ENCODE data around the gene CHMP6. TPM values are rescaled to one million over a fixed set of nuclear protein-coding genes. Genes with fewer than 3 reads are reported as not detected.
A peak's percentile ranks its signal among the peaks of the same experiment; 100 is the strongest.

The CHMP6 gene
- total RNA-seq, 1 donor from 2014 or later = 13.6 TPM

DNA sequence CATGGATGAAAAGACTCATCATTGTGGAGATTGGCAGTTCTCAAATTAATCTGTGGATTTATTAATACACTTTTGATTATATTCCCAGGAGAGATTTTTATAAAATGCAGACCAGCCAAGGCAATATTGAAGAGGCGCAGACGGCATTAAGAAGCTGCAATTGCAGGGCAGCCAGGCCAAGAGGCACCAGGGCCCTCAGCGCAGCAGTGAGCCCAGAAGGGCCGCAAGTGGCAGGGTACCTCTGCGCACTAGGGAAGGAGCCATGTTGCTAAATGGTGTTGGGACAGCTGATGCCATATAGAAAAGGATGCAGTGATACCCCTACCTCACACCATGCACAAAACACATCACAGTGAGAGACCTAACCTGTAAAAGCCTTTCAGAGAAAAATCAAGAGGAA, 36.6 kb upstream of the CHMP6 start:
- intact Hi-C loops (cut with DNase I) = no loop called here
- DNase-seq (peak; percentile 27), ATAC-seq (ENCODE audit: poor library complexity) (no peak)

DNA sequence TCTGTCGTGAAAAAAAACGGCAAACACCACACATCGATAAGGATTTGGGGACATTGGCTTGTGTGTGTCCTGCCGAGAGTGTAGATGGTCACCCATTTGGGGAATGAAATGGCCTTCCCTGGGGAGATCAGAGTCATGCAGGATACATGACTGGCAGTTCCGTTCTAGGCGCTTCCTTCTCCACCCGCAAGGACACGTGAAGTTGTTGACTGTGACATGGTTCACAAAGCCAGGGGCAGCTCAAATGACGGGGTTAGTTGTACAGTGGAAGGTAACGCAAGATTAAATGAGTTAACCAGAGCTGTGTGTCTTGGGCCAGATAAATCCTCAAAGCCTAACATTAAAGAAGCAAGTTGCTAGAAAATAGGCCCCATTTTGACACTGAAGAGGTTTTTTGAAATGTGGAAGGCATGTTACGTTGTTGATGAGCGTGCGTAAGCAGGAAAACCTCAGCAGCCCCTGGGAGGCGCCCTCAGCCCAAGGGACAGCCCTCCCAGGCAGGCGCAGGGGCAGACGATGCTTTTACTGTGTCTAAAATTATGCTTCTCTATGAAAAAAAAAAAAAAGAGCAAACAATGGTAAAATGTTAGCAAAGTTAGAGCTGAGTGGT, 35.9 kb upstream of the CHMP6 start:
- DNase-seq = no peak
- intact Hi-C loops (cut with DNase I) = no loop called here
- ATAC-seq (ENCODE audit: poor library complexity) = no peak

DNA sequence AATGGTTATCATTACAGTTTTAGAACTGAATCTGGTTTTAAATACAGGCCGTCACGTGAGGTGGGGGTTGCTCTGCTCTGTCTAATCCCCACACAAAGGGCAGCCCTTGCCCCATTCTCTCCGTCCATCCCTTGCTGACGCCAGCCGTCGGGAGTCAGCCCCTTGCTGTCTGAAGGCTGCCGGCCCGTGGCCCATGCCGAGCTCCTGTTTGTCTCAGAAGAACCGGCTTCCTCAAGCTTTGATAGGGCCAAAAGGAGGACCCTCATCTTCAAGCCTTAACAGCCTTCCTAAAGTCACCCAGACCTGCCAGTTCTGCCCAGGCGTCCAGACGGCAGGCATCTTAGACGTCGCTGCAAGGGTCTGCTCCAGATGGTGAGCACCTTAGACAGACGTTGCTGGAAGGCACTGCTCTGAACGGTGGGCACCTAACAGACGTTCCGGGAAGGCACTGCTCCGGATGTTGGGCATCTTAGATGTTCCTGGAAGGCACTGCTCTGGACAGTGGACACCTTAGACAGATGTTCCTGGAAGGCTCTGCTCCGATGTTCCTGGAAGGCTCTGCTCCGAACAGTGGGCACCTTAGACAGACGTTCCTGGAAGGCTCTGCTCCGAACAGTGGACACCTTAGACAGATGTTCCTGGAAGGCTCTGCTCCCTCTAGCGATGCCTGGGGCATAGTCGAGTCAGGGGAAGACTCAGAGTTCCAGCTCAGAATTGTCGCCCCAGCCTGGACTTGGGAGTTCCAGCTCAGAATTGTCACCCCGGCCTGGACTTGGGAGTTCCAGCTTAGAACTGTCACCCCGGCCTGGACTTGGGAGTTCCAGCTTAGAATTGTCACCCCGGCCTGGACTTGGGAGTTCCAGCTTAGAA, 35.1 kb upstream of the CHMP6 start:
- ATAC-seq (ENCODE audit: poor library complexity) = no peak
- intact Hi-C loops (cut with DNase I) = no loop called here
- peak; percentile 28 for DNase-seq

DNA sequence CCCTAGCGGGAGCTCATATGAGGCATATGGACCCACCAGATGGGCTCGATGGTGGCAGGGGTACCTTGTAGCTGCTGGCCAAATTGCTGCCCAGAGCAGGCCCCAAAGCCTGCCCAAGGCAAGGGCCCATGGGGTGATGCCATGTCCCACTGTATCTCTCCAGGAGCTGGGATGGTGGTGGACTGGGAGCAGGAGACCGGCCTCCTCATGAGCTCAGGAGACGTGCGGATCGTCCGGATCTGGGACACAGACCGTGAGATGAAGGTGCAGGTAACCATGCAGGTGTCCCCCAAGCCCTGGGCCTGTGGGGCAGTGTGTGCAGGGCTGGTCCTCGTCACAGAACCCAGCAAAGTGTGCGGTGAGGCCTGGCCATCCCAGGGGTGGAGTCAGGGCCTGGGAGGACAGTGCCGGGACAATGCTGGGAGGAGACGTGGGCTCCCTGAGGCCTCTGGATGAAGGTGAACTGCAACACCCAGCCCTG, 34.1 kb upstream of the CHMP6 start:
- peak; percentile 28 for DNase-seq
- intact Hi-C loops (cut with DNase I) = no loop called here
- ATAC-seq (ENCODE audit: poor library complexity) = no peak

DNA sequence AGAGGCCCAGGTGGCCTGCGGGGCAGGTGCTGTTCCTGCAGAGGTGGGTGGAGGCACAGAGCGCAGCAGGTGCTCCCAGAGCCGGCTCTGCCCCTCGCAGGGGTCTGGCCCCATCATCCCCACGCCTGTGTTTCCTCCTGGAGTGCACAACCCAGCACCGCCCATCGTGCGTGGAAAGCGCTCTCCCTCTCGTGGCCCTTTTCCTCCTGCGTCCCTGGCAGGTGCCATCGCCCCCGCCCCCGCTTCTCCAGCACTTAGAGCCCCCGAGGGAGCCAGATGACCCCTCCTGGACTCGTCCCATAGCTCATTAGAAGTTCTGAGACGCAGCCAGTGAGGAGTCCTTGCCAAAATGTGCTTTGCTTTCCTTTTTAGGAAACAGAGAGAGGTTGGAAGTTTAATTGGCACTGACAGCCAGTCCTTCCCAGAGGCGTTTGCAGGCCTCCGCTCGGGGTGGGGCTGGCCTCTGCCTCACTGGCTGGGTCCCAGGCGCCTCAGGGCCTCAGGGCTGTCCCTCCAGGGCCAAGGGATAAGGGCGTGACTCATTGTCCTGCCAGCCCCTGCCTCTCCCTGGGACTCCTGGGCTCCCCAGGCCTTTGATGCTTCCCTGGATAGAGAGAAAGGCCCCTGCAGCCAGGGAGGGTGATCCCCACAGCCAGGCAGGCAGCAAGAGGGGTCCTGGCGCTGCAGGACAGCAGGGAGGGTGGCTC, 32.2 kb upstream of the CHMP6 start:
- intact Hi-C loops (cut with DNase I) = no loop called here
- ATAC-seq (ENCODE audit: poor library complexity) = peak; percentile 94
- DNase-seq = peak; percentile 92

DNA sequence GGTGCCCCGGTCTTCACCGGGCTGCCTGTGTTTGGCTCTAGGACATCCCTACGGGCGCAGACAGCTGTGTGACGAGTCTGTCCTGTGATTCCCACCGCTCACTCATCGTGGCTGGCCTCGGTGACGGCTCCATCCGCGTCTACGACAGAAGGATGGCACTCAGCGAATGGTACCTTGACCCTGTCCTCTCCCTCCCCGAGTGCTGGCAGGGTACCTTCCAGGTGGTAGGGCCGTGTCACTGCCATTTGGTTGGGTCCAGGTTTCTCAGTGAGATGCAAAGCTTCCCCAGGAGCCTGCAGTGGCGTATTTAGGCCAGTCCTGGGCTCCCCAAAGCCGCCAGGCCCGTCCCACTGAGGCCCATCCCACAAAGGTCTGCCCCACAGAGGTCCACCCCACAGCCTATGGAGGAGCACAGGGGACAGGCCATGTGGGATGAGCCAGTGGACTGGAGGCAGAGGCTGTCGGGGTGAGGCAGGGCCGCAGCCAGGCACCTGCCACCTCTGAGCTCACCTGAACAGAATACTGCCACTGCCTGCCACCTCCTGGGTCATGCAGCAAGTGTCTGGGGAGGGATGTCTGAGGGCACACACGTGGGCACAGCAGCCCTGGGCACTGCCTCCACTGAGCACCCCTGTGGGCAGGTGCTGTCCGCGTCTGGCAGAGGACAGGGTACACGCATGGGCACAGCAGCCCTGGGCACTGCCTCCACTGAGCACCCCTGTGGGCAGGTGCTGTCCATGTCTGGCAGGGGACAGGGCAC, 31.4 kb upstream of the CHMP6 start:
- intact Hi-C loops (cut with DNase I) = no loop called here

DNA sequence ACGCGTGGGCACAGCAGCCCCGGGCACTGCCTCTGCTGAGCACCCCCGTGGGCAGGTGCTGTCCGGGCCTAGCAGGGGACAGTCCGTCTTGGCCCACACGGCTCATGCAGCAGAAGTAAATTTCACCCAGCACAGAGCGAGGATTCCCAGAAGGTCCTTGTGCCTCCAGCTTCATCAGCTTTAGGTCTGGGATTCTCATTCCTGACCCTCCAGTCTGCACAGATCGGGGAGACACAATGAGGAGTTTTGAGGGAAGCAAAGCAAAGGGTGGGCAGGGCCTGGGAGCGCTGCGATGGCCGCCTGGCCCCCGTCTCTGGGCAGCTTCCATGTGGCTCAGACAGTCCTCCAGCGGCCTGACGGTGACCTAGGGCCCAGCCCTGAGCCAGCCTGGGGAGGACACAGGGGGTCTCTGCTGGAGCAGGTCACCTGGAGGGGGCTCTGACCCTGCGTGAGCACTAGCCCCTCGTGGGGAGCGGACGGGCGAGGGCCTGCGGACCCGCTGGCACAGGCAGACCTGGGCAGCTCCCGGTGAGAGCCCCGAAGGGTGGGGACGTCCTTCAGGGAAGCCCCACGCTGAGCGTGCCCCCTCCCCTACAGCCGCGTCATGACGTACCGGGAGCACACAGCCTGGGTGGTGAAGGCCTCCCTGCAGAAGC, 30.7 kb upstream of the CHMP6 start:
- peak; percentile 13 for DNase-seq
- ATAC-seq (ENCODE audit: poor library complexity) = no peak
- intact Hi-C loops (cut with DNase I) = no loop called here

More for the DNA sequence above, 31.4 kb upstream of the CHMP6 start:
- ATAC-seq (ENCODE audit: poor library complexity) (peak; percentile 32), DNase-seq (peak; percentile 29)

DNA sequence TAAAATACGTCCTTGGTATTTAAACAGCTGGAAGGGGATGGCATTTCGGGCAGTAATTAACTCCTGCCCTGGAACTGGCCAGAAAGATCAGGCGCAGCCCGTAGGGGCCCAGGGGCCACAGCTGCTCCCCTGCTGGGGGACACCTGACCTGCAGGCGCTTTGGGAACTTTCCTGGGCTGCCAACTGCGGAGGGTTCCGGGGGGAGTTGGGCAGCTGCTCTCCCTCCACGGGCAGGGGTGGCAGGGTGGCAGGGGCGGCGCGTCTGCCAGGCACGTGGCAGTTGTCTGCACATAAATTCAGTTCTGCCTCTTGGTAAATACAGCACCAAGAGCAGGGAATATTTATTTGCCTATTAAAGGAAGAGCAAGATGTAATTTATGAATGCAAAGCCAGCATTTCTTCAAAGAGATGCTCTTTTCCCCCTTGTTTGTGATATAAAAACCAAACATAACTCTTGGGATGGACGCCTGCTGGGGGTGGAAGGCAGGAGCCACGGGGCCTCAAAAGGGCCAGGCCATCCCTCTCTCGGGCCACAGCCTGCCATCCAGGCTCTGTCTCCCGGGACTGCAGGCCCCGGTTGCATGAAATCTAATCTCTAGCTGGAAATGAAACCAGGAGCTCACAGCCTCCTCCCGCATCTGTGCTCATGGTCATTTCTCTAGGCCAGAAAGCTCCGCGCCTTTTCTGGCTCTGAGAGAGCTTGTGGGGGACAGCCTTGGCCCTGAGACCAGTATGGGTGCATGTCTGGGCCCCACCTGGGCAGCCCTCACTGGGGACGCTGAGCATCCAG, 29.9 kb upstream of the CHMP6 start:
- no peak for ATAC-seq (ENCODE audit: poor library complexity)
- no peak for DNase-seq
- intact Hi-C loops (cut with DNase I) = no loop called here

DNA sequence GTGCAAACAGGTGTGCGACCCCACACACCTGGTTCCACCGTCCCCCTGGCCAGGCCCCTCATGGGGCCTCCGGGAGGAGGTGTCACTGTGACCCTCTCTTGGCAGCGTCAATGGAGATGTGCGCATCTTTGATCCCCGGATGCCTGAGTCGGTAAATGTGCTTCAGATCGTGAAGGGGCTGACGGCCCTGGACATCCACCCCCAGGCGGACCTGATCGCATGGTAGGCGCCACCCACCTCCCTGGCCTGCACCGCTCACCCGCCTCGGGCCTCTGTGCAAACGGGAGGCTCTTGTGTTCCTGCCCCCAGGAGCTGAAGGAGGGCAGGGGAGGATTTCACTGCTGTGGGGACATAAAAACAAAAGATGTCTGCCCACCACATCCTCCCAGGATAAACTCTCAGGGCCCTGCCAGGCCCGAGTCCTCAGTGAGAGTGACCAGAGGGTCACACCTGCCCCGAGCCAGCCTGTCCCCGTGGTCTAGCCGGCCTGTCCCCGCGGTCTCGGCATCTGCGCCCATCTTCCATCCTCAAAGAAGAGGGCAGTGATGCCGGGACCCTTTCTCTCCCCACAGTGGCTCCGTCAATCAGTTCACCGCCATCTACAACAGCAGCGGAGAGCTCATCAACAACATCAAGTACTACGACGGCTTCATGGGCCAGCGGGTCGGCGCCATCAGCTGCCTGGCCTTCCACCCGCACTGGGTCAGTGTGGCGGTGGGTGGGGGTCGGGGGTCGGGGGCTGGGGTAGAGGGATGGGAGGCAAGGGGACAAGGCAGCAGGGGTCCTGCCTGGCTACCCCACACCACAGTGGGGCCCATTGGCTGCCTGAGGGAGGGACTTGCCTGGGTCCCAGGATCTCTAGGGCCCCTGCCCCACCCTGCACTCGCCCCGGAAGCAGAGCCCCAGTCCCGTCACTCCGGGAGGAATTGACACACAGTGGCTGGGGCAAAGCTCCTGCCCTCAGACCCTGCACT, 29.0 kb upstream of the CHMP6 start:
- DNase-seq (no peak), ATAC-seq (ENCODE audit: poor library complexity) (no peak)
- intact Hi-C loops (cut with DNase I) = no loop called here

DNA sequence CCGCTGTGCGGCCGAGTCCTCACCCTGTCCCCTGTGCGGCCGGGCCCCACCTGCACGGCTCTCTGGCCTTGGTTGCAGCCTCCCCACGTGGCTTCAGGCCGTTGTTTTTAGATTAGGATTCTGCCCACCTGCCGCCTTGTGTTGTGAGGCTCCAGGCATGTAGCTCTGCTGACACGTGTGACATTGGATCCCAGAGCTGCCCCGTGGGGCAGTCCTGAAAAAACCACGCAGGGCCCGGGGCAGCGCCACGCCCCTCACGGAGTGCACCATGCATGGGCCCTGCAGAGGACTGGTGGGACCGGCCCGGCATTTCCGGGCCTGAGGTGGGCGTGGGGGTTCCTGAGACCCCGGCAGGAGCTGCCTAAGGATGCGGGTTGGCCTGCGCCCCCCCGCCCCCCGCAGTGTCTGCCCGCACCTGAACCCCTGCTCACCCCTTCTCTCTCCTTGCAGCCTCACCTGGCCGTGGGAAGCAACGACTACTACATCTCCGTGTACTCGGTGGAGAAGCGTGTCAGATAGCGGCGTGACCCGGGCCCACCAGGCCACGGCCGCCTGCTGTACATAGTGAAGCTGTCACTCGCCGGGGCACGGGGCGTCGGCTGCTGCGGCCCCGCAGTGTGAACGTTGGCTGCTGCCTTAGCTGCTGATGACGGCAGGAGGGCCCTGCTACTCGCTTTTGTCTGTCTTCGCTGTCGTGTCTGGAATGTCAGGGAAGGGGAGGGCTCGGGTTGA, 27.7 kb upstream of the CHMP6 start:
- intact Hi-C loops (cut with DNase I) = no loop called here
- no peak for ATAC-seq (ENCODE audit: poor library complexity)
- no peak for DNase-seq

DNA sequence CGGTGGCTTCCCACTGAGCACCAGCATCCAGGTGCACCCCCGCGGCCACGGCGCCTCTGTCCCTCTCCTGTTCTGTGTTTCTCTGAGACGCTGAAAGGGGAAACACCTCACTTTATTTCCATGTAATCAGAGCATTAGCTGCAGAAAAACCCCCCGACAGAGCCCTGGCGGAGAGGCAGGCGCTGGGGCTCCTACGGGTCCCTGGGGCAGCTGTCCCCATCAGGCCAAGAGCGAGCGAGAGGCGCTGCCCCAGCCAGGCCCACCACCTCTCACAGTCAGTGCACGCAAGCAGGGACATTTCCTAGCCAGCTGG, 27.1 kb upstream of the CHMP6 start:
- intact Hi-C loops (cut with DNase I) = no loop called here
- DNase-seq (no peak), ATAC-seq (ENCODE audit: poor library complexity) (no peak)

DNA sequence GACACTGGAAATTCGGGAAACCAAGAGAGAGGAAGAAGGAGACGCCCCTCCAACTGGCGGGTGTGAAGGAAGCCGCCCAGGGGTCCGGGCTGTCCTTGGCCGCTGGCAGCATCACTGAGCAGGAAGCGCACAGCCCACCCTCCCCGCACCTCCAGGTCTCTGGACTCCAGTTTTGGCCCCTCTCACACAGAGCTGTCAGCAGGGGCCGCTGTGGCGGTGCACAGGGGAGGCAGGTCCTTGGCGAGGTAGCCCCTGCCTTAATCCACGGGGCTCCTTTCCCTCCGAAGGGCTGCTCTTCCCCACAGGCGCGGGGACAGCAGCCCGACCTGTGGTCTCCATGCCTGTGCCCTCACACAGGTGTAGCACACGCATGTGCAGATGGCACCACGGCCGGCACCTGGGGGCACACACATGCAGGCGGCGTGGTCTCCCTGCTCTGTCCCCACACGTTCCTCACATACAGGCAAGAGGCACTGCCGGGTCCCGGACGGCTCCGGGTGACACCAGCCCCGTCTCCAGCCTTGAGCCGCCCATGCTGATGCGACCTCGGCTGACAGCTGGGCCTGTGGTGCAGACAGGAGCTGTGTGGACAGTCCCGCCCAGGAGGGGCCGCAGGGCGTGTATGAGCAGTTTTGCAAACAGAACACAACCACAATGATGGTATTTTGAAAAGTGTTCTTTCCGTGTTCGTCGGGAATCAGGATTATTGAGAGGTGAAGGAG, 26.6 kb upstream of the CHMP6 start:
- DNase-seq = peak; percentile 38
- no peak for ATAC-seq (ENCODE audit: poor library complexity)
- intact Hi-C loops (cut with DNase I) = no loop called here

DNA sequence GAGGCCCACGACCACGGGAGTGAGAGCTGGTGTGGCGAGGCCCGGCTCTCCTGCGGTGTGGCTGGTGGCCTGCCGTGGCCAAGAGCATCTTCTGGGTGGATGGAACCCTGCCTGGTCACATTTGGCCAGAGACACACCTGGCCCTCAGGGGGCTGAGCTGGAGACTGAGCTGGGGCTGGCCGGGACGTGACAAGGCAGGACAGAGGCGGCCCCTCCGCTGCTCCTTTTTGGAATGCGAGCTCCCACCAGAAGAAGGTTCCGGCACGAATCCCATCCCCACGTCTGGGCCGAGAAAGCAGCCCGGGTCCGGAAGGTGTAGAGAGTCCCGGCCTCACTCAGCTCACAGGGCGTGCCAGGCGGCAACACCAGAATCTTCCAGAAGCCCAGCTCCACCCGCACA, 26.0 kb upstream of the CHMP6 start:
- ATAC-seq (ENCODE audit: poor library complexity) (no peak), DNase-seq (no peak)
- intact Hi-C loops (cut with DNase I) = no loop called here

DNA sequence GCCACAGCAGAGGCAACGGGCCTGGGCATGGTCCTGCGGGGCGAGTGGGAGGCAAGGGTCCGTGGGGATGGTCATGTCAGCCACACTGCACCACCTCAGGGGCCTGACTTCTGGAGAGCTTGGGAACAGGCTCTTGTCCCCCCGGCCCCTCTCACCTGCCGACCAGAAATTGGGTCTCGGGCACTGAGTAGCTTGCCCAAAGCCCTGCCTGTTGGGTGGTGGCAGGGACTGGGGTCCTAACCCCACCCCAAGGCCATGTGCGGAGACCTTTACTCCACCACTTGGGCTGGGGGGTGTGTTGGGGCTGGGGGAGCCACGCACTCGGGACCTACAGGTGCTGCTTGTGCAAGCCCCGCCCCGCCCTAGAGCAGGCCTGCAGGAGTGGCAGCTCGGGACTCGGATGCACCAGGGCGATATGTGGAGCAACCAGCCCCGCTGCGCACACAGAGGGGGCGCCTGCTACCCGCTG, 24.2 kb upstream of the CHMP6 start:
- ATAC-seq (ENCODE audit: poor library complexity) = no peak
- DNase-seq = peak; percentile 32

DNA sequence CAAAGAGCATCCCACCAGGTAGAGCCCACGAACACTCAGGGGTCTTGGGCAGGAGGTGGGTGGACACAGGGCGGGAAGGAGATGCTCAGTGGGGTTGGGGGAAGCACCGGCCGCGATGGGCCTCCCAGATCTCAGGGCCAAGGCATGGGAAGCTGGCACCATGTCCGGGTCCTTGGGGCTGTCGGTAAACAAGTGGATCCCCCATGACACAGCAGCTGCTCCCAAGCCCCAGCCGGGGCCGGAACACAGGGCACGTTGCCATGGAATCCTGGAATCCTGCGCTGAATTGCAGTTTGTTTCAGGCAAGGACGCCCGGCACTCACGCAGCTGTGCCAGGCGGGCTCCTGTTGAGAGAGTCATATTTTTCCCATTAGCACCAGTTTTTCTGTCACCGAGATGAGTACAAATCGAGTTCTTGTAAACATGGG, 23.0 kb upstream of the CHMP6 start:
- ATAC-seq (ENCODE audit: poor library complexity) = no peak
- no peak for DNase-seq
- intact Hi-C loops (cut with DNase I) = no loop called here

More for the DNA sequence above, 24.2 kb upstream of the CHMP6 start:
- intact Hi-C loops (cut with DNase I) = no loop called here

All from Right ventricle myocardium superior (tissue), 1 donor.